ENCODE measurements around the gene DAPK1. TPM values are rescaled to one million over a fixed set of nuclear protein-coding genes. Genes with fewer than 3 reads are reported as not detected.

Gene DAPK1
- total RNA-seq, 1 experiment from 2014 or later = 19.7 TPM

DNA sequence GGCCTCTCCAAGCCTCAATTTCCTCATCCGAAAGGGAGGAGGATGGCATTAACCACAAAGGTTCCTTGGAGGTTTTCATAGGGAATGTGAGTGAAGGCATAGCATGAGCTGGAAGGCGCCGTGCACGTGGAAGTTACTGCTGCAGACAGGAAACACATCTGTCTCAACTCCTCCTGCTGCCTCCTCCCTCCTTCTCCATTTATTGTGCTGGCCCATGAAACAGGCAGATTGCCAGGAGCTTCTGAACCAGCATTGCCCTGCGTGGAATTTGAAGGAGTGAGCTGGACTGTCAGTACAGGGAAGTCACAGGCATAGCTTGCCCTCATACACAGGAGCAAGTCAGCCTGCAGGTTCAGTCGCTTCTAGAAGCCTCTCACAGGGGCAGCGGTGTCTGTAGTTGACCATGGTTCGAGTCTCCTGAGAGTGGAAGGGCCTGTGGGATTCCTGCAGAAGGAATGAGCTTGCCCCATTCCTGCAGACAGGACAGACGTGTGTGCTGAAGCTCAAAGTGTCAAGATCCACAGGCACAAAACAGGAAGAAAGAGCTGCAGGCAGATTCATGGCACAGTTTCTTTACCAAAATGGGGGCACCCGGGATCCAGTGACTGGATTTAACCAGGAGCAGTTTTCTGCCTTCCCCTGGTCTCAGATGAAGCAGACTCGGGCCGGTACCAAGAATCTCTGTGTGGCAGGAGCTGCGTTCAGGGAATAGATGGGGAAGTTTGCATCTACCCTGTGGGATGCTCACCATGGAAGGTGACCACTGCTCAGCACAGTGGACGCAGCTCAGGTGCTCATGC lies 179.5 kb downstream of the DAPK1 start:
- intact Hi-C loops (cut with micrococcal nuclease) = no loop called here
- TF ChIP-seq CTCF (IDR thresholded peaks at IDR 0.05; ENCODE audit: unreplicated experiment) = no peak
- ChIA-PET CTCF (interaction anchor here (0.6 to 4.5 kb wide), 10 partner anchors 10 to 1262 kb away, joined by 3 to 39 read pairs (median 3); no protein-coding TSS in a partner anchor), POLR2A (interaction anchor here (1.0 kb wide), 1 partner anchor 49 kb away, joined by 3 read pairs; the partner anchor contains the start of gene CTSL)
- Mint-ChIP-seq H3K4me1 (ENCODE audit: insufficient read depth, unreplicated experiment) (no peaks in the 10 kb centered on the region), H3K27ac (ENCODE audit: low read depth, unreplicated experiment) (no peak overlapping the region), H3K4me3 (ENCODE audit: unreplicated experiment) (no peak overlapping the region), H3K27me3 (ENCODE audit: insufficient read depth, unreplicated experiment) (no peaks in the 10 kb centered on the region), H3K36me3 (ENCODE audit: insufficient read depth, unreplicated experiment) (peaks cover 7% of the 10 kb centered on the region), H3K9me3 (ENCODE audit: unreplicated experiment) (no peaks in the 10 kb centered on the region)
- DNase-seq (ENCODE audit: unreplicated experiment) = no peak
- no TSS peak for BruUV-seq (replicated peaks)

DNA sequence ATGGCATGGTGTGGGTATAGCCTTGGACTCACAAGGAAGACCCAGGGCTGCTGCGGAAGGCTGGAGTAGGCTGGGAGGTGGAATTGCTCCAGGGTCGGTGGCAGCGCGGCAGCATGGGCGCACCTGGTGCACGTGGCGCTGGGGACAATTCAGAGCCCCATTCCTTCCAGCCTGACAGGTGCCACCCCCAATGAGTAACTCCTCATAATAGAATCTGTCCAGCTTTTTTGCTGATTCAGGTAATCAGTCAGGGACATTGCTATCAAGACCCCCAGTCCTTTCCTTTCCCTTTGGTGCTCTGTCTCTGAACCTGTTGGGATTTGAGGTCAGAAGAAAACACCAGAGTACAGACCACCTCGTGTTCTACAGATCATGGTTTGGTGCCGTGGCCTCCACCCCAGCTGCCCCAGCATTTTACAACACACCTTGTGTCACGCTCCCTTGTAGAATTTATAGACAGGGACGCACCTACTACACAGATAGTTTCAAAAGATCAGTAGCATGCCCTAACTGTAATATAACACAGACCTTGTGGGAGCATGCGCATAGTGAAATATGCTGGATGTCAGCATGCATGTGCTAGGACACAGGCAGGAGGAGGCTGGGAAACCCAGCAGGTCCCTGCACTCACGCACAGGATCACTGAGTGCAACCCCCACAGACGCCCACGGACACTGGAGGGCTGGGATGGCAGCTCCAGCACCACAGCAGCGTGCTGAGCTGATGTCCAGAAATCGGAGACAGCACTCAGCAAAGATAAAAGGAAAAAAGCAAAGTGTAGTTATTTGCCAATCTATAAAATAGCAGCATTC lies 180.3 kb downstream of the DAPK1 start:
- H3K27me3 Mint-ChIP-seq (ENCODE audit: insufficient read depth, unreplicated experiment) = no peaks in the 10 kb centered on the region
- H3K4me1 Mint-ChIP-seq (ENCODE audit: insufficient read depth, unreplicated experiment) = no peaks in the 10 kb centered on the region
- POLR2A ChIA-PET = interaction anchor here (0.6 to 1.0 kb wide), 2 partner anchors 48 to 133 kb away, joined by 3 read pairs; partner anchors contain the start of gene CTSL
- no peak overlapping the region for H3K4me3 Mint-ChIP-seq (ENCODE audit: unreplicated experiment)
- intact Hi-C loops (cut with micrococcal nuclease) = loop anchor here (1.0 kb wide), 1 partner anchor 134 kb away; no protein-coding TSS in a partner anchor
- no TSS peak for BruUV-seq (replicated peaks)
- DNase-seq (ENCODE audit: unreplicated experiment) = no peak
- peaks cover 11% of the 10 kb centered on the region for H3K36me3 Mint-ChIP-seq (ENCODE audit: insufficient read depth, unreplicated experiment)
- H3K9me3 Mint-ChIP-seq (ENCODE audit: unreplicated experiment) = no peaks in the 10 kb centered on the region
- no peak for TF ChIP-seq CTCF (IDR thresholded peaks at IDR 0.05; ENCODE audit: unreplicated experiment)
- CTCF ChIA-PET = interaction anchor here (0.6 to 4.5 kb wide), 18 partner anchors 15 to 1263 kb away, joined by 3 to 39 read pairs (median 3); no protein-coding TSS in a partner anchor
- no peak overlapping the region for H3K27ac Mint-ChIP-seq (ENCODE audit: low read depth, unreplicated experiment)

GRCh38 chr9:87678650-87679355 lies 181.1 kb downstream of the DAPK1 start:
- Mint-ChIP-seq H3K27ac (ENCODE audit: low read depth, unreplicated experiment) (no peak overlapping the region), H3K36me3 (ENCODE audit: insufficient read depth, unreplicated experiment) (peaks cover 11% of the 10 kb centered on the region), H3K4me3 (ENCODE audit: unreplicated experiment) (no peak overlapping the region), H3K27me3 (ENCODE audit: insufficient read depth, unreplicated experiment) (no peaks in the 10 kb centered on the region), H3K9me3 (ENCODE audit: unreplicated experiment) (no peaks in the 10 kb centered on the region), H3K4me1 (ENCODE audit: insufficient read depth, unreplicated experiment) (no peaks in the 10 kb centered on the region)
- peak; percentile 65 for TF ChIP-seq CTCF (IDR thresholded peaks at IDR 0.05; ENCODE audit: unreplicated experiment)
- no TSS peak for BruUV-seq (replicated peaks)
- ChIA-PET POLR2A (no interaction called here), CTCF (interaction anchor here (0.6 to 4.5 kb wide), 14 partner anchors 16 to 809 kb away, joined by 3 to 39 read pairs (median 3); no protein-coding TSS in a partner anchor)
- peak; percentile 78 for DNase-seq (ENCODE audit: unreplicated experiment)
- intact Hi-C loops (cut with micrococcal nuclease) = loop anchor here (1.0 kb wide), 1 partner anchor 133 kb away; no protein-coding TSS in a partner anchor

Data from MCF 10A (cell line).